Urinary bladder (tissue), 4 donors: ENCODE measurements around the gene IFI44. TPM values are rescaled to one million over a fixed set of nuclear protein-coding genes. Genes with fewer than 3 reads are reported as not detected.

Experiments
- DNase-seq: peaks from one replicate; pipeline ENCODE4 v3.0.0-alpha.2; 2015; ENCODE audit errors: extremely low spot score
- H3K27ac ChIP-seq: one replicate; pipeline ENCODE4 v1.5.1; 2013; ENCODE audit warnings: low read depth, mild to moderate bottlenecking, moderate library complexity
- H3K36me3 ChIP-seq: one replicate; pipeline ENCODE4 v1.6.1; 2013; ENCODE audit warnings: mild to moderate bottlenecking, moderate library complexity; ENCODE audit not compliant: insufficient read depth
- H3K4me1 ChIP-seq: one replicate; pipeline ENCODE4 v1.6.1; 2013; ENCODE audit warnings: mild to moderate bottlenecking, moderate library complexity; ENCODE audit not compliant: insufficient read depth
- H3K4me3 ChIP-seq: one replicate; pipeline ENCODE4 v1.5.1; 2013; ENCODE audit warnings: low read depth, low read length
- WGBS: extraction: QIAGEN DNeasy Blood & Tissue Kit; methylation state at CpG from one replicate; pipeline ENCODE4 v1.1.7; 2013; 5-methylcytosine and 5-hydroxymethylcytosine counted together
- polyA plus RNA-seq: library from polyadenylated mRNA; stranded (reverse); fragments of 200-250 nt; gene quantifications from one replicate; pipeline ENCODE4 v1.2.3, GENCODE V29; 2013
- total RNA-seq: library from RNA; depleted of rRNA; stranded (reverse); fragments of >200 nt; gene quantifications from one replicate; pipeline ENCODE4 v1.2.3, GENCODE V29; 2014
- donor health status: healthy with polysubstance abuse.
- donor health status: healthy.

The IFI44 gene
- total and polyA plus RNA-seq, 2 donors: 20.4 to 49.8 TPM

GRCh38 chr1:78668427-78668826, 18.8 kb downstream of the IFI44 start:
- Histone ChIP-seq H3K4me3 (no peak overlapping the region), H3K27ac (no peak overlapping the region), H3K36me3 (no peaks in the 10 kb centered on the region), H3K4me1 (no peaks in the 10 kb centered on the region)
- no peak for DNase-seq

- no peaks in the 10 kb centered on the region for H3K4me1 ChIP-seq
- no peak overlapping the region for H3K27ac ChIP-seq
- 100% methylated on average over 1 of the region's 1 CpG for WGBS
- no peak overlapping the region for H3K4me3 ChIP-seq
- no peak for DNase-seq
- H3K36me3 ChIP-seq: no peaks in the 10 kb centered on the region
Measured at GRCh38 chr1:78672428-78672827, 22.8 kb downstream of the IFI44 start.

GRCh38 chr1:78673120-78673519, 23.5 kb downstream of the IFI44 start:
- Histone ChIP-seq H3K4me1 (no peaks in the 10 kb centered on the region), H3K4me3 (no peak overlapping the region), H3K27ac (no peak overlapping the region), H3K36me3 (no peaks in the 10 kb centered on the region)
- 93% methylated on average over 5 of the region's 5 CpGs for WGBS
- no peak for DNase-seq

- no peaks in the 10 kb centered on the region for H3K36me3 ChIP-seq
- DNase-seq: peak; percentile 35
- no peaks in the 10 kb centered on the region for H3K4me1 ChIP-seq
- WGBS: 42% methylated on average over 9 of the region's 9 CpGs
- no peak overlapping the region for H3K27ac ChIP-seq
- H3K4me3 ChIP-seq: no peak overlapping the region
Measured at GRCh38 chr1:78676347-78676982, 26.8 kb downstream of the IFI44 start.

GRCh38 chr1:78676993-78677392, 27.4 kb downstream of the IFI44 start:
- Histone ChIP-seq H3K4me1 (no peaks in the 10 kb centered on the region), H3K4me3 (no peak overlapping the region), H3K27ac (no peak overlapping the region), H3K36me3 (no peaks in the 10 kb centered on the region)
- WGBS: 67% methylated on average over 3 of the region's 3 CpGs
- DNase-seq: no peak

DNA sequence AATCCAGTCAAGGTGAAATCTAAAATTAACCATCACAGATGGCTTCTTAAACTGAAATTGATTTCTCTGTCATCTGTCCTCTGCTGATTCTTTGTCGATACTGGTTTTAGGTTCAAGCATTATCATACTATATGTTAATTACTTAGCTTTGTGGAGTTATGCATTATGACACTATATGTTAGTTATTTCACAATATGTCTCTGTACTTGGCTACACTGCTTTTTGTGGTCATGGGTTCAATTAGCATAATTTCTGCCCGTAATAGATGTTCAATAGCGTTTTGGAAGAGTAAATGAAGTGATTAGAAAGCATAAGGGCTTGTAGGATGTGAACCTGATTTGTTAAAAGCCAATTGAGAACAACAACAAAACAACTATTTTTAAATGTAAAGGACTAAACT, 28.2 kb downstream of the IFI44 start:
- Histone ChIP-seq H3K4me3 (no peak overlapping the region), H3K4me1 (no peaks in the 10 kb centered on the region), H3K36me3 (no peaks in the 10 kb centered on the region), H3K27ac (no peak overlapping the region)
- WGBS: 93% methylated on average over 3 of the region's 3 CpGs
- DNase-seq: no peak

- H3K27ac ChIP-seq: no peak overlapping the region
- no peak for DNase-seq
- no peak overlapping the region for H3K4me3 ChIP-seq
- H3K36me3 ChIP-seq: no peaks in the 10 kb centered on the region
- H3K4me1 ChIP-seq: no peaks in the 10 kb centered on the region
Measured at GRCh38 chr1:78678324-78678723, 28.7 kb downstream of the IFI44 start.

GRCh38 chr1:78681265-78681664, 31.6 kb downstream of the IFI44 start:
- 75% methylated on average over 2 of the region's 2 CpGs for WGBS
- no peaks in the 10 kb centered on the region for H3K4me1 ChIP-seq

DNA sequence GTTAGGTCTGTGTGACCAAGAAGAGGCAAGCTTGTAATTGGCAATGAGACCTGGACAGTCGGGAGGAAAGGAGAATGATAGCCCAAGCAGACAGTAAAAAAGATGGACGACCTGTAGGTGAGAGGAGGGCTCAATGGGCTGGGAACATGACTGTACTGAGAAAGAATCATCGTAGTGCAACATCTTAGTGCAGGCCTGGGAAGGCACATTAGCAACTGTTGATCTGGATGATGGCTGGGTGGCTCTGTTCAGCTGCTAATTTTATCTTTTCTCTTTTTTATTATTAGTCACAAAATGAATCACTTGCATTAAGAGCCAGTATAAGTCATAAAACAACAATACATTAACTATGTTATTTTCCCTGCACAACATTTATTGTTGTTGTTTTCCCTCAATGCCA, 32.9 kb downstream of the IFI44 start:
- no peak overlapping the region for H3K4me3 ChIP-seq
- no peak for DNase-seq
- H3K36me3 ChIP-seq: no peaks in the 10 kb centered on the region
- H3K4me1 ChIP-seq: no peaks in the 10 kb centered on the region
- WGBS: 61% methylated on average over 3 of the region's 3 CpGs
- no peak overlapping the region for H3K27ac ChIP-seq

More at GRCh38 chr1:78681265-78681664, 31.6 kb downstream of the IFI44 start:
- H3K27ac ChIP-seq: no peak overlapping the region
- no peak for DNase-seq
- no peaks in the 10 kb centered on the region for H3K36me3 ChIP-seq
- H3K4me3 ChIP-seq: no peak overlapping the region

DNA sequence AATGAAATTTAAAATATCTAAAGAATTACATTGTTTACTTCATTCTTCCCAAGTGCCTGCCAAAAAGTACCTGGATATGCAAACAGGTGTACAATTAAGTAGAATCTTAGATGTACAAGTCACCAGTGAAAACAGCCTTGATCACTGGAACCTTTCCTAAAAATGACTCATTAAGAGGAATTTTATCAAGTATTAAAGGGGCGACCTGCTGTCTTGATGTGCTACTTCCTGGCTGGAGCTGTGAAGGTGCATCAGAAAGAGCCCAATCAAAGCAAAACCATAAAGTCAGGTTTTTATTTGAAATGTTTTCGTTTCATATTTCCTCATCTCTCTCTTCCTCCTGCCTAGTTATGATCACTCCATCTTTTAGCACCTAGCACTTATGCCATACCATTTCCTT, 33.4 kb downstream of the IFI44 start:
- H3K4me1 ChIP-seq: no peaks in the 10 kb centered on the region
- H3K36me3 ChIP-seq: no peaks in the 10 kb centered on the region
- WGBS: 80% methylated on average over 2 of the region's 2 CpGs
- no peak for DNase-seq
- H3K27ac ChIP-seq: no peak overlapping the region
- H3K4me3 ChIP-seq: no peak overlapping the region

DNA sequence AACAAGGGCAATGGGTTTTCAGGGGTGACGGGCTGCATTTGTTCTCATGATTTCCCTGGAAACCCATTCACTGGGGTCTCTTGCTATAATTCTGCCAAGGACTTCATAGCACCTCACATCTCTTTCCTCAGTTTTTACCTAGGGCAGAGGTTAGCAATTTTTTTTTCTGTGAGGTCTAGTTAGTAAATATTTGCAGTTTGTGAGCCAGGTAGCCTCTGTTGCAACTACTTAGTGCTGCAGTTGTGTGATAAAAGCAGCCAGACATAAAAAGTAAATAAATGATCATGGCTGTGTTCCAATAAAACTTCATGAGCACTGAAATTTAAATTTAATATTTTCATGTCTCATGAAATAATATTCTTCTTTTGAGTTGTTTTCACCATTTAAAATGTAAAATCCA, 37.7 kb downstream of the IFI44 start:
- no peak overlapping the region for H3K27ac ChIP-seq
- 94% methylated on average over 1 of the region's 1 CpG for WGBS
- H3K4me3 ChIP-seq: no peak overlapping the region
- no peak for DNase-seq
- H3K36me3 ChIP-seq: no peaks in the 10 kb centered on the region
- H3K4me1 ChIP-seq: no peaks in the 10 kb centered on the region

GRCh38 chr1:78687914-78688313, 38.3 kb downstream of the IFI44 start:
- 67% methylated on average over 2 of the region's 2 CpGs for WGBS
- no peak for DNase-seq

DNA sequence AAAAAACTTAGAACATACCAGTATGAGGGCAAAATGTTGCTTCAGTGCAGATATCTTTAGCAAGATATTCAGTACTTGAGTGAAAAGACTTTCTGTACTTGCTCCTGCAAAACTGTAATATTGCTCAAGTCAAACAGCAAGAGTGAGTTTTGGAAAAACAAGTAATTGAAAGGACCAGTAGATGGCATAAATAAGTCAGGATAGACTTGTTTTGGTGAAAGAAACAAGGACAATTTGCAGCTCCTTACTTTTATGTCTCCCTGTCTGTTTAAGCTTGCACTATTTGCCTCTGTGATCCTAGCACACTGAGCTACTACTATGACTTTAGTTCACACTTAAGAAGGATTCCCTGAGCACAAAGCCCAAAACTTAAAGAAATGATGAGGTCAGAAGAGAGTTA, 39.1 kb downstream of the IFI44 start:
- no peaks in the 10 kb centered on the region for H3K36me3 ChIP-seq
- no peak for DNase-seq
- no peak overlapping the region for H3K27ac ChIP-seq
- no peak overlapping the region for H3K4me3 ChIP-seq
- H3K4me1 ChIP-seq: no peaks in the 10 kb centered on the region

More at GRCh38 chr1:78687914-78688313, 38.3 kb downstream of the IFI44 start:
- H3K36me3 ChIP-seq: no peaks in the 10 kb centered on the region
- H3K4me3 ChIP-seq: no peak overlapping the region
- H3K27ac ChIP-seq: no peak overlapping the region
- H3K4me1 ChIP-seq: no peaks in the 10 kb centered on the region

DNA sequence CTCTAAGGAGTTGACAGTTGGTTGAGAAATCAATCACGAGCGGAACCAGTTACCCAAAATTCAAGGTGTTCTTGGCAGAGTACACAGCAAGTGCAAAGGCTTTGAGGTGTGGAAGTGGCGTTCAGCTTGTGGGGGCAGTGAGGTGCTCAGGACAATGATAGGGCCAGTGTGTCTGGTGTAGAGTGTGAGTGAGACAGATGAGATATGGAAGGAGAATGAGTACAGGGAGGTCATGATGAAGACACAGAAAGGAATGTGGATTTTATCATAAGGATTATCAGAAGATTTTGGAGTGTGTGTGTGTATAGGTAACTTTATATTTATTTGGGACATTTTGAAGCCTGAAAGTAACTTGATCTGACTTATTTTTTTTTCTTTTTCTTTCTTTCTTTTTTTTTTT, 40.9 kb downstream of the IFI44 start:
- 92% methylated on average over 3 of the region's 3 CpGs for WGBS
- Histone ChIP-seq H3K4me1 (no peaks in the 10 kb centered on the region), H3K36me3 (no peaks in the 10 kb centered on the region), H3K27ac (no peak overlapping the region), H3K4me3 (no peak overlapping the region)
- DNase-seq: no peak
